SH-SY5Y (cell line): ENCODE results near the gene AGAP1.

Source experiments
- GATA2 ChIP-seq: IDR thresholded peaks from 2 replicates; pipeline ENCODE4 v1.6.1; 2011; ENCODE audit warnings: mild to moderate bottlenecking, low read depth, low read length
- GATA3 ChIP-seq: IDR thresholded peaks from 2 replicates; pipeline ENCODE4 v1.6.1; 2011; ENCODE audit warnings: low read depth, mild to moderate bottlenecking, low read length, moderate library complexity

- no peak for TF ChIP-seq GATA2
- TF ChIP-seq GATA3: no peak
Observed at GRCh38 chr2:235986361-235986760, 492.5 kb downstream of the AGAP1 start.
